Thyroid gland (tissue), 4 donors: ENCODE measurements around the gene ENDOV.

ENCODE experiments used
- POLR2A ChIP-seq, 2 donors: fragments of 450-650 bp; IDR thresholded peaks; one replicate each; pipeline ENCODE4 v1.6.1; 2017; ENCODE audit warnings: antibody characterized with exemption in 2 of 2, mild to moderate bottlenecking in 2 of 2, moderate library complexity in 1 of 2
- TF ChIP-seq, protein P1 (sequence below), 6 experiments: fragments of 200-600 bp in 3 of 6; fragments of 450-650 bp in 3 of 6; sonication (generic) in 3 of 6; IDR thresholded peaks; one replicate each; pipeline ENCODE4 v1.5.1; 2016 to 2019; ENCODE audit warnings: antibody characterized with exemption in 6 of 6, mild to moderate bottlenecking in 2 of 6, inconsistent platforms in 1 of 6, moderate library complexity in 1 of 6

DNA sequence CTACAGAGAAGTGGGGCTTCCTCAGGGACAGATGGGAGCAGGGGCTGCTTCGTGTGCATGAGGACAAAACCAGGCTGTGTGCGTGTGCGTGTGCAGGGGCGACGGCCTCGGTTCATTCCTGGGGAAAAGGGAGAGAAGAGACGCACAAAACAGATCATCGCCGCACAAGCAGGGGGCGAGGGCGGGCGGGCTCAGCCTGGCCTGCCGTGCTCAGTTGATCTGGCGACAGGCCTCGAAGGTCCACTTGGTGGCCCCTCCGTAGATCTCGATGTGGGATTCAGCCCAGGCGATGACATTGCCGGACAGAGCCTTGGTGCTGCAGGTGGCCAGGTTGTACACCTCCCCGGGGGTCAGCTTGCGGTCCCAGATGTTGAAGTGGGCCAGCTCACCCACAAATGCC lies 55.6 kb downstream of the ENDOV start:
- TF ChIP-seq, protein P1, sequence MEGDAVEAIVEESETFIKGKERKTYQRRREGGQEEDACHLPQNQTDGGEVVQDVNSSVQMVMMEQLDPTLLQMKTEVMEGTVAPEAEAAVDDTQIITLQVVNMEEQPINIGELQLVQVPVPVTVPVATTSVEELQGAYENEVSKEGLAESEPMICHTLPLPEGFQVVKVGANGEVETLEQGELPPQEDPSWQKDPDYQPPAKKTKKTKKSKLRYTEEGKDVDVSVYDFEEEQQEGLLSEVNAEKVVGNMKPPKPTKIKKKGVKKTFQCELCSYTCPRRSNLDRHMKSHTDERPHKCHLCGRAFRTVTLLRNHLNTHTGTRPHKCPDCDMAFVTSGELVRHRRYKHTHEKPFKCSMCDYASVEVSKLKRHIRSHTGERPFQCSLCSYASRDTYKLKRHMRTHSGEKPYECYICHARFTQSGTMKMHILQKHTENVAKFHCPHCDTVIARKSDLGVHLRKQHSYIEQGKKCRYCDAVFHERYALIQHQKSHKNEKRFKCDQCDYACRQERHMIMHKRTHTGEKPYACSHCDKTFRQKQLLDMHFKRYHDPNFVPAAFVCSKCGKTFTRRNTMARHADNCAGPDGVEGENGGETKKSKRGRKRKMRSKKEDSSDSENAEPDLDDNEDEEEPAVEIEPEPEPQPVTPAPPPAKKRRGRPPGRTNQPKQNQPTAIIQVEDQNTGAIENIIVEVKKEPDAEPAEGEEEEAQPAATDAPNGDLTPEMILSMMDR (IDR thresholded peaks at IDR 0.05) = no peak
- no peak for TF ChIP-seq POLR2A (IDR thresholded peaks at IDR 0.05)
